Activated CD8-positive, alpha-beta memory T cell treated with anti-CD3 and anti-CD28 coated beads for 24 hours (primary cell): ENCODE data around the gene PPP2R2C.

Source experiments
- DNase-seq: peaks from one replicate; pipeline ENCODE4 v3.0.0-alpha.2; 2020

Gene PPP2R2C

DNA sequence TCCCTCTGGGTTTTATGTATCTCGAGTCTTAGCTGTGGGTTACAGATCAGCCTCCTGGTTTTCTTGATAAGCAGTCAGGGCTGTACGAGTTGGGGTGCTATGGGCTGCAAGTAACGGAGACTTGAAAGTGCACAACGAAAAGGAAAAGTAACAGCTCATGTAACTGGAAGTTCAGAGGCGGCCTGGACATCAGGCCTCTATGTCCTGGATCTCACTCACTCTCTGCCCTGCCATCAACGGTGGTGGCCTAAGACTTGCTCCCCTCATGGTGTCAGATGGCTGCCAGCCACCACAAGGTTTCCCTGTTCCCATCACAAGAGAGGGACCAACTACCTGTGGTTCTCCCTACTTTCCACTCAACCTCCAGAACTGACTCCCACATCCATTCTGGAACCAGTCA lies 4.8 kb downstream of the PPP2R2C start:
- DNase-seq, result peak; percentile 28

DNA sequence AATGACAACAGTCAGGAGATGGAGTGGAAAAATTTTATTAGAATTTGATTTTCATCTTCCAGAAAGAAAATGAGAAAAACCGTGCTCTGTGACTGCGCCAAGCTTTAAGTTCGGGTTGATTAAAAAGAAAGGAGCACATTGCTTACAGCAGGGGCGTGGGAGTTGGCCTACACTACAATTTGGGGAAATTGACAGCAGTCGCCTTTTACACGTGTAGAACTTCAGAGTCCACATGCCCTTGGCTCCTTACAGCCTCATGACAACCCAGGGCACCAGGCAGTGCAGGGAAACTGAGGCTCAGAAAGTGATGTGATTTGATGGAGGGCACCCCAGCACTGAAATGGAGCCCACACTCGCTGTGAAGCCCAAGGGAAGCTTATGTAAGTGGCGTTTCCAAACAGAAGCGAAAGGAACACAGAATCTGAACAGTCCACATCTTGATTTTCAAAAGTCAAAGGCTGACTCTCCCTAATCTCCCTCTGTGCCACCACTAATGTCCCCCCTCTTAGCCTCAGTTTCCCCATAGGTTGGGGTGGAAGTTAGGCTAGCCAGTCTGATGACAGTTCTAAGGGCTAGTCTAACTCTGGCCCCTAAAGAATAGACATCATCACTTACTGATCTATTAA lies 5.5 kb downstream of the PPP2R2C start:
- peak; percentile 4 for DNase-seq

DNA sequence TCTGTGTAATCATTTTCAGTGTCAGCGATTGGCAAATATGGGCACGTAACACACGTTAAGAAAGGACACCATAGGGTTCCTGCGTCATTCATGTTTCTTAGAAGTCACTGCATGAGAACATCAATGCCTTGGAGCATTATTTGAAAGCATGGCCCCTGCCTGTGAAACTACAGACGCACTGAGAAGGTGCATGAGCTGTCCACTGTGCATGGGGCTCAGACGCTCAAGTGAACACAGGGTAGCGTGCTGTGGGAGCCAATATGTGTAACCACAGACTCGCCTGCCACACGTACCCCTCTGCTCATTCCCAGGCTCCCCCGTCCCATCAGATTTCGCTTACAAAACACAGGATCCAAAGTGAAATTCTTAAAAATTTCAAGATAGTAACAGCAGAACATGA lies 6.5 kb downstream of the PPP2R2C start:
- DNase-seq, result peak; percentile 28

DNA sequence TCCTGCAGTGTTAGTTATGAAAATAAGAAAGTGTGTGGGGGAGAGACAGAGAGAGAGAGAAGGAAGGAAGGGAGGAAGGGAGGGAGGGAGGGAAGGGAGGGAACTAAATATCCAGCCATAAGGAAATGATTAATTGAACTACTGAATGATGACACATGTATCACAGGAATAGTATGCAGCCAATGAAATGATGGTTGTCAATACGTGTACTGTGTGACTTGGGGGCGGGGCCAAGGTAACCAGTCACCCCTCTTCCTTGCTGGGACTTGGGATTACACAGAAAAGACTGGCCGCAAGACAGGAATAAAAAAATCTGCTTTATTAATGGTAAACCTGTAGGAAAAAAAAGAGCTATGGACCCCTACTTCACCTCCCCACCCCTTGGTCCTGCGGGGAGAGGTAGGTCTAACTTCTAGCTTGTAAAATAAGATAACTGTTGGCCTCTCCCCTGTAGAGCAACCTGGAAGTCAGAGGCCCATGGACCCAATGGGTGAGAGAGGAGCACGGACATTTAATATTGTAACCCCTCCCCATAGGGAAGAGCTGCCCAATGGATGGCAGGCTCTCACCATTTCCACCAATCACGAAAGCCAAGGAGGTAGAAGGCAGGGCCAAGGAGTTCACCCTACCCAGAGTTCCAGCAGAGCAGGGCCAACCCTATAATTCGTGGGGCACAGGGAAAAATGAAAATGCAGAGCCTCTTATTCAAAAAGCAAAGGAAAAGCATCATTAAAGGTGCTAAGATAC lies 7.4 kb downstream of the PPP2R2C start:
- DNase-seq, result no peak

DNA sequence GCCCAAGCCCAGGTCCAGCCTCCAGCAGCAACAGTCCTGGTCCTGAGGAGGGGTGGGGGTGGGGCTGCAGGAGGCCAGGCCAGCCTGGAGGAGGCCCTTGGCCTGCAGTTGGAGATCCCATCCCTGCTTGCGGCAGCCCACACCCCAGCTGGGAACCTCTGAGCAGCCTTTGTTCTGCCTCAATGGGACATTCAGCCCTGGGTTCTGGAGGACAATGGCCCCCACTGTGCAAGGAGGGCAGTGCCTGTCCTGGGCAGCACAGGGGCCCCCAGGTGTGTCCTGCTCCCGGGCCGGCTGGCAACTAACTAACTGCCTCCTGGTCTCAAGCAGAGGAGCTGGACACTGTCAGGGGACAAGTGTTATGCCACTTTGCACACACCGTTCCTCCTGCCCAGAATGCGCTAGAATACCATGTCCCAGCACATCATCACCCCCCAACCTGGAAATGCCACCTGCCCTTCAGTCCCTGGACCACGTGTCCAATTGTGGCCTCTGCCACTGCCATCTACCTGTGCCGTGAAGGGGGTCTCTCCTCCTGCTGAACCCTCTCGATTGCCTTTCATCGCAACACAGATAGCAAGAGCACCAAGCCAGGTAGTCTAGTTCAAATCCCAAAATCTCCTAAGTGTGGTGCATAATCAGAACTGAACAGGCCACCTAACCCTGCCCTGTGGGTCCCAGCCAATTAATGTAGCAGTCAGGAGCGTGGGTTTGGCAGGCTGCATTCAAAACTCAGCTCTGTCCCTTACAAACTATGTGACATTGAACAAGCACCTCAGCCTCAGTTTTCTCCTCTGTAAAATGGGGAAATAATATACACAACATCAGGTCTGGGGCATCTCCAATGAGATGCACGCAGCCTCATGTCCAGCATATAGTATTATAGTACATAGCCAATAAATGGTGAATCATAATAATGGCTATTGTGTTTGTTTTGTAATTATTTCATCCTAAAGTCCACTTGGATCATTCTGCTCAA lies 8.8 kb downstream of the PPP2R2C start:
- DNase-seq, result peak; percentile 33

DNA sequence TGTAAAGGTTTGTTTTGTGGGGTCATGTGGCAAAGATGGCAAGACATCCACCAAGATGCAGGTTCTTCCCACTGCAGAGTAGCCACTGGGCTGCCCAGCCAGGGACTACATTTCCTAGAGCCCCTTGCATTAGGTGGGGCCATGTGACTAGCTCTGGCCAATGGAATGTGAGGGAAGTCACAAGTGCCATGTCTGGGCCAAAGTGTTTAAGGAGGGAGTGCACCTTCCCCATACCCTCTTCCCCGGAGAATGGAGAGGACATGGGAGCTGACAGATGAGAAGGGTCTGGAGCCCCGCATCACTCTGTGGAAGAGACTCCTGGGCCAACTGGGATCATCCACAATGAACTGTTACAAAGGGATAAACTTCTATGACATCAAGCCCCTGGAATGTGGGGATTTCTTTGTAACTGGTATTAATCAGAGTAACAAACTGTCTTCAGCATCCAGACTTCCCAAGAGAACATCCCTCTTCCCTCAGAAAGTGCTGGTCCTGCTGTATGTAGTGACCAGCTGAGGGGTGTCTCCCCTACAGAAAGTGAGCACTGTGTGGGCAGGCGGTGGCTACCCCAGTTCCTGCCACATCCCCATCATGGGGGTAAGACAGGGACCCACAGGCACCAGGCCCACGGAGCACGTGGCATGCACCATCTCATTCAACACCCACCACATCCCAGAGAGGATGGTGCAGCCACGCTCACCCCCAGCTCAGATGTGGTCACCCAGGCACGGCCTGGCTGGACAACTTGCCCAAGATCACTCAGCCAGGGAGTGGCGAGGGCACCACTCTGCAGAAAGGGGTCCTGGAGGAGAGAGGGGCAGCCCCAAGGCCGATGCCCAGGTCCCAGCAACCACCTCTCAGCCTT lies 10.9 kb downstream of the PPP2R2C start:
- peak; percentile 33 for DNase-seq

DNA sequence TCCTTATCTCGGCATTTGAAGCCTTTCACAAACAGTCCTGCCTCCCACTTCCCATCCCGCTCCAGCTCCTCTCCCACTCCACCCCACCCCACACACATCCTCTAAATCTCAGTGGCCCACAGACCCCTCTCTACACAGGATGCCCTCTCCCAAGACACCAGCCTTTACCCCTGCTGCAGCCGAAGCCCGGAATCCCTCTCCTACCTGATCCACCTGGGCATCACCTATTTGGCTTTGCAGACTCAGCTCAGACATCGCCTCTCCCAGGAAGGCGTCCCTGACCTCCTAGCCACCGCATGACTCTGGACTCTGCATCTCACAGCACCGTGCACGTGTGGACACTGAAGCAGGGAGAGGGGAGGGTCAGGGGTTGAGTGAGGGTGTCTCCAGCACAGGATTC lies 11.5 kb downstream of the PPP2R2C start:
- DNase-seq, result peak; percentile 19

DNA sequence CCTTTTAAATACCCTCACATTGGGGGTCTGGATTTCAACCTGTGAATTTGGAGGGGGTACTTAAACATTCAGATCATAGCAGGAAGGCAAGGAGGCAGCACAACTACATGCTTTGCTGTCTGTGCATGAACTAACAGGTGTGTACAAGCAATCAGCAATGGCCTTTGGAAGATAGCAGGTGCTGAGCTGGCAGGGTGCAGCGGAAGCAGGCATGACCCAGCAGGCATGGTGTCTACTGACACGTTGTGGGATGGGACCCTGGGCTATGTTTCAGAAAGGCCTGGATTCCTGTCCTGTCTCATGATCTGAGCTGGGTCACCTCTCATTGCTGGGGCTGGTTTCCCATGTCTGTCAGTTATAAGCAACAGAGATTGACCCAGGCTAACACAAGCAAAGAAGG lies 13.9 kb downstream of the PPP2R2C start:
- no peak for DNase-seq

DNA sequence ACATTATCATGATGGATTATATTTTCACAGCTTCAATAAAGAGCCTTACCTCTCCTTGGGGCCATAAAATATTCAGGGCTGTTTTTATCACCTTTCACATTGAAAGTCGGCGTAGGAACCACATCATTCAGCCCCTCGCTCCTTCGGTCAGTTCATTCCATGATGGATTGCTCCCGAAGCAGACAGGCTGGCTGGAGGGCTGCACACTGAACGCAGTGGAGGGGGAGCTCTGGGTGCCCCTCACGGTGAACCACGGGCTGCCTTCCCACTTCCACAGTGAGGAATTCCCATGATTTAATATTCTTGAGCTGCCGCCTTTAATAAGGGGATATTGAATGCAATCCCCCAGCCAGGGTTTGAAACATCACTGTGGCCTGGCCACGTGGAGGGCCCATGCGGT lies 16.0 kb downstream of the PPP2R2C start:
- DNase-seq, result no peak

DNA sequence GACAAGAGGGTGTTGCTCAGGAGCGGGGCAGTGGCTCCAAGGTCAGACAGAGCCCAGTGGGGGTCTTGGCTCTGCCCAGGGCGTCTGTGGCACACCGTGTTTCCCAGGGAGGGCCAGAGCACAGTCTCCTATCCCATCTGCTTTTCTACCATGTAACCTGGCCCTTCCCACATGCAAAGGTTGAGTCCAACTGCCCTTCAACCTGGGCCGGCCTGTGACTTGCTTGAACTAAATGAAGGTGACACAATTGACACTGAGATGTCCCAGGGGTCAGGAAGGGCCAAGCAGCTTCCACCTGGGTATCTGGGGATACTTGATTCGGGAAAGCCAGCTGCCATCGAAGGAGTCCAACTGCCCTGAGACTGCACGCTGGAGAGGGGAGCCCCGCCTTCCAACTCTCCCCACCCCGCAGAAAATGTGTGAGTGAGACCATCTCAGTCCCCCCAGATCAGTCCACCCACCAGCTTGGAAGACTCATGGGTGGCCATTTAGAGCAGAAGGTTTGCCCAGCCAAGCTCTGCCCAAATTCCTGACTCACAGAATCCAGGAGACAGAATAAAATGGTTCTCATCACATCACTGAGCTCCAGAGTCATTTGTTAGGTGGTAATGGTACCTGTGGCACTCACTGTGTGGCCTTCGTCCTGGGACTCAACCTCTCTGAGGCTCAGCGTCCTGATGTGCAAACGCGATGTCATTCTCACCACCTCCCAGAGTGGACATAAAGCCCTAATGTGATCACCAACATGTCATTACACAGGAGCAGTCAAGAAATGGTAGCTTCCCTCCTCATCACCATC lies 18.1 kb downstream of the PPP2R2C start:
- DNase-seq, result no peak

DNA sequence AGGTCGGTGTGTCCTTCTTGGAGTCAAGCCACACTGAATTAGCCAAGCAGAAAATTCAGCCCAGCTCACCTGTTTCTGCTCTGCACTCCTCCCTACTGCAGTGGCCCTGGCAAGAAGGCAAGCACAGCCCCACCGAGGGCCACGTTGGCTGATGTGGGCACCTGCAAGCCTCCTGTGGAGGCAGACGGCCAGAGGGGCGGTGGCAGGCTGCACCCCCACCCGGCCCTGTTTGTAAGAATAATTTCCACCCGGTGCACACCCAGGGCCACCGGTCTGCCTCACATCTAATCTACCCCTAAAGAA lies 18.8 kb downstream of the PPP2R2C start:
- no peak for DNase-seq

DNA sequence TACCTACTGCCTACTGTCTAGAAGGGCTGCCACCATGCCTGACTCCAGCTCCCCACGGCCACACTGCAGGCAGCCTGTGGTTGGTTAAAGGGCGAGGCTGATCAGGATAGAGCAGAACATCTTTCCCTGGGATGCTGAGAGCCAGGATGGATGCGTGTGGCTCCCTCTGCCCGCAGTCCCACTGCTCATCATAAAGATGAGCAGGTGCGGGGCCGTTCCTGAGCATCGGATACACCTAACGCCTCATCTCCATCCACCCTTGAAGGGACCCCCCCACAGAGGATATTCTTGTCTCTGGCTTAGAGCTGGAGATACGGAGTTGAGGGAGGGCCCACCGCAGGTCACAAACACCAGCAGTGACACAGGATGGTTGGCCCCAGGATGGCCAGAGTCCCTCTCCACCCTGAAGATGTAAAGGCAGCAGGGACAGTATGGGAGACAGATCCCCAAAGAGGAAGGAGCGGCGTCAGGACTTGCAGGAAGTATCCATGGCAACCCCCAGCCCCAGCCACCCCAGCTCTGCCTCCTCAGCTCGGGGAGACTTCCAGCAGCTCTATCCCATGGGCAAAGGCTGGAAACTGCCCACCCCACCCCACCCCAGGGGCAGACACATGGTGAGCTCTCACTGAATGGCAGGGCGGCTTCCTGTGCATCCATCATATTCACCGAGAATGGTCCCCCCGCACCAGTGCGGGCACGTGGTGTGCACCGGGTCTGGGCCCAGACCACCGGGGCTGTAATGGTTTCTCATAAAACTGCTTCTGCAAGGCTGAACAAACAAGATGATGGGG lies 19.3 kb downstream of the PPP2R2C start:
- no peak for DNase-seq

DNA sequence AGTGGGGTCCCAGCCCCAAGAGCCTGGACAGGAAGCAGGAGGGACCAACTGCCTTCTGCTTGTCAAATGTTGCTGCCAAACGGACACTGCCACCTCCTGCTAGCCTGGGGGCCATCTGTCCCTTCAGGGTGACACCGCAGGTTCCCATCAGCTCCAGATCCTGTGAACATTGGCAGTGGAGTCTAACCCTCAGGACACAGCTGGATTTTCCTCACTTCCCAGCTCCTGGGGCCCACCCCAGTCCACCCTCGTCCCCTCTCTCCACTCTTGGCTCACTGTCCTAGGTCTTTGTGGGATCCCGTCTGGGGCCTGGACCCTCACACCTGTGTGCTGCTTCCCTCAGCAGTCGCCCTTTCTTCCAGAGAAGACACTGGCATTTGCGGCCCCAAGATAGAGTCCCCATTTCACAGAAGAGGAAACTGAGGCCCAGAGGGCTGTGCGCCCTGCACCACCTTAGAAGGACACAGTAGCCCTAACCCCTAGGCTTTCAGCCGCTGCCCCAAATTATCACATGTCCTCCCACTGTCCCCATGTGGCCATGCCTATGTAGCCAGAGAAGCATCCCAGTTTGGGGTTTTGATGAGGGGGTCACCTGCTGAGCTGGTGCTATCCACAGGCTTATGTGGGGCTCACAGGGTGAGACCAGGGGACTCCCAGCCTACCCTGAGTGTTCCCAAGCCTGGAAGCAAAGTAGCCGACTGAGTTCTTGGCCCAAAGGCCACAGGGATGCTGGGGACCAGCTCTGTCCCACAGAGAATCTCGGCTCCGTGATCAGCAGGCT lies 20.1 kb downstream of the PPP2R2C start:
- DNase-seq, result no peak

DNA sequence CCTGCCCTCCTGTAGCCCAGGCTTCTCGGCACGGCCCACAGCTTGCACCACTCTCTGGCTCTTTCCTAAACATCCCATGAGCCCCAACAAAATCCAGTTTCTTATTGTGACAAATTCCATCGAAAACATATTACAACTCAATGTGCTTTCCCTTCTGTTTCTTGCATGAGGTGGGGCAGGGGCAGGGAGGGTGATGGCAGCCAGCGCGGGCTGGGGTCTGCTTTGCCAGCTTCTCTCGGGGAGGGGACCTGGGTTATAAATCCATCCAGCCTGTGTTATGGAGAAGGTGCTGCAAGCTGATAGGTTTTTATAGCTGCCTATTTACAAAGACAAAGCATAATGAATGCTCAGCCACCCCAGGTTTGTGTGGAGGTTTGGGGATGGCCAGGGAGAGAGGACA lies 21.1 kb downstream of the PPP2R2C start:
- DNase-seq, result no peak

DNA sequence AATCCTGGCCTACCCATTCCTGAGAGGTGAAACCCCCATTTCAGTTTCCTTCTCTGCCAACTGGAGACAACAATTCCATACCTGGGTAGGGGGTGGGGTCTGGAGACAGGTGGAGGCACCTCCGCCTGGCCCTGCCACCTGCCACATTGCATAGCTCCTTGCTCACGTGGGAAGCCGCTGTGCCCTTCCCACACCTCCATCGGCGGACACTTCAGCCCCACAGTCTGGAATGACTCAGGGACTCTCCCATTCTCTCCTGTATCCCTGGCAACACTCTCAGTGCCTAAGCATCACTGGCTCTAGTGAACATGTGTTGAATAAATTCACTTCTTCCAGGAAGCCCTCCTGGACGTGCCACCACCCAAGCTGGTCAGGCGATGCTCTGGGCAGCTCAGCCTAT lies 21.7 kb downstream of the PPP2R2C start:
- DNase-seq, result no peak

DNA sequence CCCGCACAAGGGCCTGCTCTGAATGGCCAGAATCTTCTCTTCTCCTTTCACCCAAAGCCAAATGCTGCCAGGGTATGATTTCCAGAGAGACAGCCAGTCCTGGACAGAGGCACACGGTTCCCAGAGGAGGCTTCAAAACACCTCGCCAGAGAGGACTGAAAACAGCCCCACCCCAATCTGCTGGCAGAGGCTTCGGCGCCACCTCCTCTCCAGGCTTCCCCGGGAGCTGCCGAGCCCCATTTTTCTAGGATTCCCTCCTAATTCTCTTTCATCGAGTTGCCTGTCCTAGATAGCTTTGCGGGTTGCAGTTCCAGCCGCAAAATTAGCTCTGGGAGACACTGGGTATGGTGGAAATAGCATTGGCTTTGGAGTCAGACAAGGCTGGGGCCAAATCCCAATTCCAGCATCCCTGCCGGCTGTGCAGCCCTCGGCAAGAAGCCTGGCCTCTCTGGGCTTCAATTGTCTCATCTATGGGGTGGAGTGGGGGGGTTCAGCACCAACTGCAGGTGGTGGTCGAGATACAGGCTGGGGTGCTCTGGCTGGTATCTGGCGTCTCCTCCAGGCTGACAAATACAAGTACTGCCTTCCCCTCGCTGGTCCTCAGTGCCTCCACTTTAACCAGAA lies 22.6 kb downstream of the PPP2R2C start:
- no peak for DNase-seq

DNA sequence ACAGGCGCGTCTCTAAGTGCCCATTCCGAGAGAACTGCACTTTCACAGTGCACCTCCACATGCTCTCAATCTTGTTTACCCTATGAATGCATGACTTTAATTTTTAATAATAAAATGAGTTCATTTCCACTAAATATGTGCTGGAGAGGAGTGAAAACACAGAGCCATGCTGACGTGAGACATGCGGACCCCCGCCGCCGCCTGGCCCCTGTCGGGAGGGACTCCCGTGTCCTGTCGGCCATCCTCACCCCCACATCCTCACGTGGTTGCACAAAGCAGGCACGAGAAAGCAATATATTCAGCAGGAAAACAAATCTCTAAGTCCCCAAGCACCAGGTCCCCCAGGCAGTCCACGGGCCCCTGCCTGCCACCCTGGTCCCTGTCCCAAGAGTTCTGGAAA lies 23.1 kb downstream of the PPP2R2C start:
- DNase-seq, result no peak

DNA sequence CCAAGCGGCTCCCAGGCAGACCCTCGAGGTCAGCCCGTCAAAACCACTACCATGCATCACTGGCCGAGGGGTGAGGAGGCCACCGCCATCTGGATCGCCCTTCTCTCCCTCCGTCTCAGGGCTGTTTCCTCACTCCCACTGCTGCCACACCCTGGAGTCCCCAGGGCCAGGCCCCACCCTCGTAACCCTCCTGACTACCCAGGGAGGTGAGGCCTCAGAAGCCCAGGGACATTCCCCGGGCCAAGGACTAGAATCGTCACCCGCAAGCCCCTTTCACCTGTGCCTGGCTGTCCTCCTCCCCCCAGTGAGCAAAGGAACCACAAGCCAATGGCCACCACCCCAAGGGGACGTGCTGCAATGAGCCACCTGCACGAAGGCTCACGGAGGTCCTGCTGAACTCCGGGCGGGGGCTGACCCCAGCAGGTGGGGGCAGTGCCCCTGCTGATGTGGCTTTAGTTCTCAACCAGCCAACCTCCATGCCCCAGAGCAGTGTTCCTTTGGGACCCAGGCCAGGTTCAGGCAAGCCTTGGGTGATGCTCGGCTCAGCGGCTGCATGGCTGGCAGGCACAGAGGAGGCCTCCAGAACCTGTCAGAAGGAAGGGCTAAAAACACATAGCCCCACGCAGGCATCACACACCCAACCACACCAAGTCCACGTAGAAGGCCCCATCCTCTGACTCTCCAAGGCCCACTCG lies 23.8 kb downstream of the PPP2R2C start:
- no peak for DNase-seq

DNA sequence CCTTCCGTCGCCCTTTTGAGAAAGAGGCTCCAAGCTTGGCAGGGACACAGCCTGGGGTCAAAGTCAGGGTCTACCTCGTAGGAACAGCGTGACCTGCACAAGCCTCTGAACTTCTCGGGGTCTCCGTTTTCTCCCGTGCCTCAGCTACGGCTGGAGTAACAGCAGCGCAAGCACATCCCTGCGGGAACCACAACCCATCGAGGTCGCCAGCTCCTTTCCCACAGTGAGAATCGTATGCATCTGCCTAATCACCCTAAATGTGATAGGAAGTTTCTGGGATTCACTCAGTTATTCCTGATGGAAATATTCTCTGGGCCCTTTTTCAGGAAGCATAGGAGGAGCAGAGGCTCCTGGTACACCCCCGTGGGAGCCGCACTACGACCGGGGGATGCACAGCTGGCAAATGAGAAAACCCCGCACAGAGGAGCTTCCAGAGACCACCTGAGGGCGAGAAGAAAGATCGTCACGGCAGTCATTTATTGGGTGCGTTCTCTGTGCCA lies 24.7 kb downstream of the PPP2R2C start:
- DNase-seq, result no peak
